Panc1 (cell line): Measurements from ENCODE around the gene LRIF1. TPM values are rescaled to one million over a fixed set of nuclear protein-coding genes. Genes with fewer than 3 reads are reported as not detected.

ENCODE experiments used
- ATAC-seq: fragments of 200-7000 bp; cut with Tn5 transposase; 2 replicates; pipeline ENCODE4 v1.9.1; 2020; ENCODE audit warnings: mild to moderate bottlenecking, moderate library complexity
- BruUV-seq: library from RNA; stranded (reverse); fragments of 400-500 nt; replicated peaks from 2 replicates; lab custom pipeline; 2021; lab: Mats Ljungman, UMichigan
- CTCF ChIA-PET: fragments of 300-600 bp; sonication (Branson Sonifier 250); formaldehyde crosslinking; loops from one replicate; lab custom pipeline; 2022; ENCODE audit warnings: antibody characterized with exemption; lab: Charles Lee
- POLR2A ChIA-PET: fragments of 300-600 bp; sonication (Branson Sonifier 250); formaldehyde crosslinking; loops from one replicate; lab custom pipeline; 2022; ENCODE audit warnings: antibody characterized with exemption; lab: Charles Lee
- DNase-seq: peaks from one replicate; pipeline ENCODE4 v3.0.0-alpha.2; 2010; ENCODE audit warnings: low read depth, low spot score
- H3K27ac ChIP-seq: 2 replicates; pipeline ENCODE4 v1.5.1; 2011; ENCODE audit warnings: mild to moderate bottlenecking, low read length, inconsistent platforms
- H3K27me3 ChIP-seq: fragments of 200-500 bp; sonication (Bioruptor generic); 2 replicates; pipeline ENCODE4 v1.6.0; 2014; ENCODE audit warnings: low read length, inconsistent platforms; ENCODE audit not compliant: control insufficient read depth, insufficient read depth
- H3K36me3 ChIP-seq: fragments of 200-500 bp; sonication (Bioruptor generic); 2 replicates; pipeline ENCODE4 v1.5.1; 2014; ENCODE audit warnings: inconsistent platforms, mild to moderate bottlenecking, low read length, moderate library complexity; ENCODE audit not compliant: control insufficient read depth, insufficient read depth
- H3K4me1 ChIP-seq: 2 replicates; pipeline ENCODE4 v1.5.1; 2011; ENCODE audit warnings: inconsistent platforms, mild to moderate bottlenecking, low read length, moderate library complexity; ENCODE audit not compliant: control insufficient read depth, insufficient read depth
- H3K4me3 ChIP-seq, 2 experiments: 2 replicates each; pipeline ENCODE4 v1.5.1; 2011 to 2012; ENCODE audit warnings: low read depth in 2 of 2, low read length in 2 of 2, mild to moderate bottlenecking in 2 of 2, inconsistent platforms in 1 of 2, moderate library complexity in 1 of 2
- H3K9me3 ChIP-seq: fragments of 200-500 bp; sonication (Bioruptor generic); 2 replicates; pipeline ENCODE4 v1.5.1; 2014; ENCODE audit warnings: low read depth, mild to moderate bottlenecking, inconsistent platforms, low read length, moderate library complexity; ENCODE audit not compliant: control insufficient read depth, insufficient read depth
- CTCF ChIP-seq: fragments of 450-650 bp; IDR thresholded peaks from 2 replicates; pipeline ENCODE4 v1.5.1; 2017; ENCODE audit warnings: mild to moderate bottlenecking
- POLR2AphosphoS5 ChIP-seq: IDR thresholded peaks from 2 replicates; pipeline ENCODE4 v1.6.1; 2012; ENCODE audit warnings: mild to moderate bottlenecking, low read depth, low read length, moderate library complexity
- REST ChIP-seq, 2 experiments: IDR thresholded peaks; 2 replicates each; pipeline ENCODE4 v1.6.1; 2011 to 2012; ENCODE audit warnings: low read depth in 2 of 2, control low read depth in 1 of 2, low read length in 1 of 2, mild to moderate bottlenecking in 1 of 2, moderate library complexity in 1 of 2; ENCODE audit not compliant: insufficient read depth in 1 of 2
- SIN3A ChIP-seq: IDR thresholded peaks from 2 replicates; pipeline ENCODE4 v1.6.1; 2012; ENCODE audit warnings: low read depth, mild to moderate bottlenecking, low read length, moderate library complexity, borderline replicate concordance; ENCODE audit not compliant: insufficient read depth
- TCF7L2 ChIP-seq: IDR thresholded peaks from 2 replicates; pipeline ENCODE4 v1.6.1; 2011; ENCODE audit warnings: mild to moderate bottlenecking, low read depth, low read length, inconsistent platforms
- in situ Hi-C: cut with HindIII; loops from 2 replicates; pipeline ENCODE4 v1.10.0; 2016; ENCODE audit warnings: low sequenced_read_pairs, low pct_unique_long_range_greater_than_20kb
- intact Hi-C: fragments of 100-400 bp; cut with micrococcal nuclease; formaldehyde crosslinking; loops from one replicate; pipeline ENCODE4 v1.10.0; 2022; ENCODE audit not compliant: unreplicated experiment
- total RNA-seq: library from RNA; stranded (reverse); gene quantifications from one replicate; pipeline ENCODE4 v1.2.1, GENCODE V29; 2021; ENCODE audit not compliant: unreplicated experiment

Gene LRIF1
- total RNA-seq, 1 experiment from 2014 or later, result 34.1 TPM

GRCh38 chr1:110990541-110990940 lies 26.8 kb upstream of the LRIF1 start:
- no peaks in the 10 kb centered on the region for H3K36me3 ChIP-seq
- no peaks in the 10 kb centered on the region for H3K4me1 ChIP-seq
- intact Hi-C loops, result loop anchor here (5.0 kb wide), 1 partner anchor 208 kb away; no protein-coding TSS in a partner anchor
- TF ChIP-seq REST (IDR thresholded peaks at IDR 0.05; ENCODE audit: insufficient read depth in 1 of 2, low read depth in 2 of 2, low read length in 1 of 2) (no peak), TCF7L2 (no peak), POLR2AphosphoS5 (no peak)
- in situ Hi-C loops, result no loop called here
- DNase-seq (no peak), ATAC-seq (no peak)
- POLR2A ChIA-PET, result no interaction called here
- BruUV-seq, result no TSS peak
- peaks cover 2% of the 10 kb centered on the region; the same call in 1 of the 2 replicates for H3K27me3 ChIP-seq
- no peaks in the 10 kb centered on the region for H3K9me3 ChIP-seq
- CTCF ChIA-PET, result no interaction called here
- H3K4me3 ChIP-seq, result no peak overlapping the region
- no peak overlapping the region for H3K27ac ChIP-seq

DNA sequence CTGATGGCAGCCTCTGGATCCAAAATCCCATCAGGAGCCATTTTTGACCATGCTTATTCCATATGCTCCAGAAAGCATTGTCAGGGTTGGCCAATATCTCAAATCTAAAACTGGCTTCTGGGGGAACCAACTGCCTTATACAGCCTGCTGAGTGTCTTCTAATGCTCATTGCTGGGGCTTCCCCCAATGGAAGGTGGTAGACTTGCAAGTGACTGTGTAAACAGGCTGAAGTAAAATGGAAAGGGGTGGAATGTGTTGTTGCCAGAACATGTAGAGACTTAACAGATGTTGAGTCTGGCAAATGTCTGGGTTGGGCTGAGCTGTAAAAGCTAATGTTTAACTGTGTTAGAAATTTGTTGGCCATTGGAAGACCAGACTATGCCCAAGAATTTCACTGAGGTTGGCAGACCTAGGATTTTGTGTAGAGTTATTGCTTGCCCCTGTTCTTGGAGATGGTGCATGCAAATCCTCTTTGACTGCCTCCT lies 22.7 kb upstream of the LRIF1 start:
- ATAC-seq, result no peak
- Histone ChIP-seq H3K27ac (no peak overlapping the region), H3K9me3 (no peaks in the 10 kb centered on the region), H3K36me3 (no peaks in the 10 kb centered on the region), H3K27me3 (peaks cover 2% of the 10 kb centered on the region; the same call in 1 of the 2 replicates), H3K4me1 (no peaks in the 10 kb centered on the region), H3K4me3 (no peak overlapping the region)
- ChIA-PET CTCF (no interaction called here), POLR2A (no interaction called here)
- TF ChIP-seq SIN3A, result no peak
- TF ChIP-seq POLR2AphosphoS5, result no peak
- no TSS peak for BruUV-seq
- no peak for DNase-seq
- in situ Hi-C loops (no loop called here), intact Hi-C loops (no loop called here)

- POLR2A ChIA-PET, result no interaction called here
- intact Hi-C loops, result no loop called here
- no peak for ATAC-seq
- CTCF ChIA-PET, result no interaction called here
- BruUV-seq, result no TSS peak
- no peaks in the 10 kb centered on the region; the same call in 1 of the 2 replicates for H3K27me3 ChIP-seq
- in situ Hi-C loops, result no loop called here
- no peaks in the 10 kb centered on the region for H3K36me3 ChIP-seq
- no peak overlapping the region for H3K4me3 ChIP-seq
- H3K27ac ChIP-seq, result no peak overlapping the region
- no peak for TF ChIP-seq REST (IDR thresholded peaks at IDR 0.05; ENCODE audit: insufficient read depth in 1 of 2, low read depth in 2 of 2, low read length in 1 of 2)
- no peak for TF ChIP-seq TCF7L2
- no peak for TF ChIP-seq SIN3A
- no peak for TF ChIP-seq CTCF
- no peak for TF ChIP-seq POLR2AphosphoS5
- DNase-seq, result no peak
- H3K4me1 ChIP-seq, result no peaks in the 10 kb centered on the region
- no peaks in the 10 kb centered on the region for H3K9me3 ChIP-seq
Measured at GRCh38 chr1:110982320-110982719, 18.6 kb upstream of the LRIF1 start.
